Measurements from ENCODE around the gene MRPS21. TPM values are rescaled to one million over a fixed set of nuclear protein-coding genes. Genes with fewer than 3 reads are reported as not detected.

The MRPS21 gene
- total RNA-seq, 1 experiment from 2014 or later: 62.6 TPM

- Histone ChIP-seq H3F3A (ENCODE audit: insufficient read depth, low read depth) (peaks cover 6% of the 10 kb centered on the region), H2AFZ (peak overlapping the region; percentile 92)
- BruUV-seq (replicated peaks): no TSS peak
Observed at GRCh38 chr1:150281221-150281757, 12.4 kb upstream of the MRPS21 start.

DNA sequence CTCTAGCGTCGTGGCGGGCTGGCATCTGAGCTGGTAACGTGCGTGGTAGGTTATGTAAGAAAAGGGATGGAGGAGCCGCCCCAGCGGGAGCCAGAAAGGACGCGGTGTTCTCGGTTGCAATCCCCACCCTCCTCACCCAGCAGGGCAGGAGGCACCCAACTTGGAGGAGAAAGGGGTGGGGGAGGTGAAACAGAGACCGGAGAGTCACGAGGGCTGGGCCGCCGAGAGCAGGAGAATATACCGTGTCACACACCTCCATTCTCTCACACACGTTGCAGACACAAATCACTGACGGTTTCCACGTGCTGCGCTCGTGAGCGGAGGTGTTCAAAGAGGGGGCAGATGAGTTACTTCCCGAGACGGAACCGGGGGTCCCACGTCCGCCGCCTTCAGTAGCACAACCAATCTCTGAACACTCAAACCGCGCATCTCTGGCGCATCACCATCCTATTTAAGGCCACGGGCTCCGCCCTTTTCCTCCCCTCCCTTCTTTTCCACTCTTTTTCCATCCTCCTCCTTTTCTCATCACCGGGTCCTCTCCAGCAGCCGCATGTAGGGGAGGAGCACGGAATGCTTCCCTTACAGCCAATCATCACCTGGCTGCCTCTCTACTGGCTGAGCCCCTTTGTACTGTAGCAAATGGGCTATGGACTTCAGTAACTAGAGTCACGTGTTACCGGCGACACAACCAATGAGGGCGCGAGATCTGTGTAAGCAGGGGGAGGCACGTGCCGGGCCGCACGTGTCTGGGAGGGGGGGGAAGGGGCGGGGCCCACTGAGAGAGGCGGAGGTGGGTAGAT, 11.7 kb upstream of the MRPS21 start, which contains the start of gene CIART:
CIART (plus strand) TSS at position 797 of the 800 bp plus-strand sequence. CDS start 714 bp downstream, outside the sequence.
- Histone ChIP-seq H3K4me1 (replicated peaks; ENCODE audit: insufficient read depth) (peaks cover 14% of the 10 kb centered on the region; the same call in 1 of the 2 replicates), H4K20me1 (ENCODE audit: insufficient read depth) (0 out of 2 replicates have a peak, but pooled peaks cover 3% of the 10 kb centered on the region), H2AFZ (peak within 1 kb of the TSS; percentile 92), H3K9me2 (ENCODE audit: insufficient read depth) (no peaks in the 10 kb centered on the region), H3K4me3 (peak within 1 kb of the TSS; percentile 52), H3K79me2 (ENCODE audit: low read depth) (no peaks in the 10 kb centered on the region), H3K36me3 (ENCODE audit: low read depth) (no peaks in the 10 kb centered on the region), H3K27me3 (ENCODE audit: insufficient read depth, low read depth) (no peaks in the 10 kb centered on the region), H3K9me3 (ENCODE audit: insufficient read depth, low read depth) (no peaks in the 10 kb centered on the region), H3F3A (ENCODE audit: insufficient read depth, low read depth) (peaks cover 6% of the 10 kb centered on the region), H3K27ac (peak within 1 kb of the TSS; percentile 51), H3K4me2 (peak within 1 kb of the TSS; percentile 78)
- no peak for TF ChIP-seq CTCF (conservative IDR thresholded peaks at IDR 0.05)
- TF ChIP-seq EZH2 (IDR thresholded peaks at IDR 0.05; ENCODE audit: low read depth): no peak
- intact Hi-C loops (cut with micrococcal nuclease; ENCODE audit: unreplicated experiment): loop anchor here (1.0 to 10.0 kb wide), 2 partner anchors 26 to 343 kb away; partner anchors contain the start of gene ENSA
- peak; percentile 91 to 92 for DNase-seq
- BruUV-seq (replicated peaks): TSS peak; percentile 91
- ChIA-PET POLR2A (ENCODE audit: unreplicated experiment) (interaction anchor here (0.6 to 0.7 kb wide), 4 partner anchors 22 to 394 kb away, joined by 4 to 11 read pairs (median 6); a partner anchor contains a TSS), CTCF (interaction anchor here (0.6 to 2.7 kb wide), 7 partner anchors 19 to 679 kb away, joined by 3 to 23 read pairs (median 3); no protein-coding TSS in a partner anchor)

More at GRCh38 chr1:150281221-150281757, 12.4 kb upstream of the MRPS21 start:
- peak; percentile 48 to 62 for DNase-seq
- TF ChIP-seq EZH2 (IDR thresholded peaks at IDR 0.05; ENCODE audit: low read depth) (no peak), CTCF (conservative IDR thresholded peaks at IDR 0.05) (peak; percentile 84)
- peak overlapping the region; percentile 51 for H3K27ac ChIP-seq
- ChIA-PET CTCF (interaction anchor here (0.8 to 2.7 kb wide), 3 partner anchors 18 to 25 kb away, joined by 3 to 23 read pairs (median 3); no protein-coding TSS in a partner anchor), POLR2A (ENCODE audit: unreplicated experiment) (interaction anchor here (0.6 to 0.7 kb wide), 2 partner anchors 21 to 304 kb away, joined by 5 to 11 read pairs; no protein-coding TSS in a partner anchor)
- H3K9me2 ChIP-seq (ENCODE audit: insufficient read depth): no peaks in the 10 kb centered on the region
- H3K4me2 ChIP-seq: peak overlapping the region; percentile 78
- H3K4me3 ChIP-seq: peak overlapping the region; percentile 52
- H3K36me3 ChIP-seq (ENCODE audit: low read depth): no peaks in the 10 kb centered on the region
- peaks cover 14% of the 10 kb centered on the region; the same call in 1 of the 2 replicates for H3K4me1 ChIP-seq (replicated peaks; ENCODE audit: insufficient read depth)
- intact Hi-C loops (cut with micrococcal nuclease; ENCODE audit: unreplicated experiment): loop anchor here (1.0 to 10.0 kb wide), 2 partner anchors 25 to 344 kb away; partner anchors contain the start of gene ENSA
- H3K9me3 ChIP-seq (ENCODE audit: insufficient read depth, low read depth): no peaks in the 10 kb centered on the region
- 0 out of 2 replicates have a peak, but pooled peaks cover 3% of the 10 kb centered on the region for H4K20me1 ChIP-seq (ENCODE audit: insufficient read depth)
- H3K79me2 ChIP-seq (ENCODE audit: low read depth): no peaks in the 10 kb centered on the region
- H3K27me3 ChIP-seq (ENCODE audit: insufficient read depth, low read depth): no peaks in the 10 kb centered on the region

DNA sequence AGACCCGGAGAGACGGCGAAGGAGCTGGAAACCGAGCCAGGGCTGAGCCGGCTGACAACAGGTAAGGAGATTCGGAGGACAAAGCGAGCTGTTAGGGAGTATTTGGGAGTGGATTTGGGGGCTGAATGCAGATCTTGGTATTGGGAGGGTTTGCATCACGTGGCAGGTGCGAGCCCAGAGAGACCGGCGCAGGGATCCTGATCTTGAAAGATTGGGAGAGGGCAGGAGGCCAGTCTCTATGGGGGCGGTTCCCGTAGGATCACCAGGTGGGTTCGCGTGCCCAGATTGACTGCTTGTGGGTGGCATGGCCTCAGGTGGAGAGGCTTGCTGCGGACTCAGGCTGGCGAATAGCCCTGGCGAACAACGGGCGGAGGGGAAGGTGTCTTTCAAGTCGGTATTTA, 11.1 kb upstream of the MRPS21 start:
- Histone ChIP-seq H3K4me2 (peak overlapping the region; percentile 78), H3F3A (ENCODE audit: insufficient read depth, low read depth) (peaks cover 6% of the 10 kb centered on the region), H3K36me3 (ENCODE audit: low read depth) (no peaks in the 10 kb centered on the region), H4K20me1 (ENCODE audit: insufficient read depth) (0 out of 2 replicates have a peak, but pooled peaks cover 3% of the 10 kb centered on the region), H3K27ac (no peak overlapping the region), H2AFZ (peak overlapping the region; percentile 87), H3K9me2 (ENCODE audit: insufficient read depth) (no peaks in the 10 kb centered on the region), H3K9me3 (ENCODE audit: insufficient read depth, low read depth) (no peaks in the 10 kb centered on the region), H3K4me1 (replicated peaks; ENCODE audit: insufficient read depth) (peaks cover 14% of the 10 kb centered on the region; the same call in 1 of the 2 replicates), H3K79me2 (ENCODE audit: low read depth) (no peaks in the 10 kb centered on the region), H3K27me3 (ENCODE audit: insufficient read depth, low read depth) (no peaks in the 10 kb centered on the region), H3K4me3 (peak overlapping the region; percentile 52)
- TF ChIP-seq CTCF (conservative IDR thresholded peaks at IDR 0.05) (no peak), EZH2 (IDR thresholded peaks at IDR 0.05; ENCODE audit: low read depth) (no peak)
- no peak for DNase-seq
- POLR2A ChIA-PET (ENCODE audit: unreplicated experiment): interaction anchor here (0.6 to 0.7 kb wide), 2 partner anchors 59 to 395 kb away, joined by 4 to 6 read pairs; a partner anchor contains a TSS
- CTCF ChIA-PET: interaction anchor here (0.6 kb wide), 4 partner anchors 31 to 678 kb away, joined by 3 to 4 read pairs (median 3); no protein-coding TSS in a partner anchor
- intact Hi-C loops (cut with micrococcal nuclease; ENCODE audit: unreplicated experiment): loop anchor here (10.0 kb wide), 1 partner anchor 342 kb away; the partner anchor contains the start of gene ENSA
- no TSS peak for BruUV-seq (replicated peaks)
